ENCODE results near the gene NUP155.
A peak's percentile ranks its signal among the peaks of the same experiment; 100 is the strongest.
"Not testable (repeated sequence)": the region's sequence is repeated elsewhere in the genome, so short reads cannot be mapped to it uniquely, and the experiment has no call there.

Gene NUP155

GRCh38 chr5:37370864-37371726 lies at the start of gene NUP155:
TSS of gene NUP155 (minus strand) at chr5:37371106. CDS start at chr5:37370977, 129 bp downstream.
- DNase-seq = peak; percentile 95

DNA sequence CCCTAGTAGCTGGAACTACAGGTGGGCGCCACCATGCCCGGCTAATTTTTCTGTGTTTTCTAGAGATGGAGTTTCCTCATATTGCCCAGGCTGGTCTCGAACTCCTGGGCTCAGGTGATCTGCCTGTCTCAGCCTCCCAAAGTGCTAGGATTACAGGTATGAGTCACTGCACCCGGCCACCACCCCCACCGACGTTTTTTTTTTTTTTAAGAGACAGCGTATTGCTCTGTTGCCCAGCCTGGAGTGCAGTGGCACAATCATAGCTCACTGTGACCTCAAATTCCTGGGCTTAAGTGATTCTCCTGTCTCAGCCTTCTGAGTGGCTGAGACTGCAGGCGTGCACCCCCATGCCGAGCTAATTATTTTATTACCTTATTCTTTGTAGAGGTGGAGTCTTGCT lies 46.4 kb upstream of the NUP155 start:
- DNase-seq = no peak

- DNase-seq = not testable (repeated sequence)
Observed at GRCh38 chr5:37415456-37415855, 44.5 kb upstream of the NUP155 start.

DNA sequence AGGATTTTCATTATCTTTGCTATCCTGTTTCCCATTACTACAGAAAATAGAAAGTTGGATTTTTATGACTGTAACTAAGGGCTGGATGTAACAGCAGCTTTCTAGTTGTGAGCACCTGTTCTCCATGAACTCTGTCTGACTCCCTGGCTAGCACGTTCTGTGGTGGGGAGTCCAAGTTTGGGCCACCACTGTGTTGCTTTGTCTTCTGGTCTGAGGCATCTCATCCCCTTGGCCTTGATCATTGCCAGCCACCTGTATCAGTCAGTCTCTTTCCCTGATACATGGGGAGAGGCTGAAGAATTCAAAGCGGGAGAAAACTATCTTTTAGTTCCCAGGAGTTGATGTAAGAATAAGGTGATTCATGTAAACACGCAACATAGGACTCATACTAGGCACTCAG lies 41.6 kb upstream of the NUP155 start:
- DNase-seq = no peak

GRCh38 chr5:37400501-37400900 lies 29.6 kb upstream of the NUP155 start:
- no peak for DNase-seq

DNA sequence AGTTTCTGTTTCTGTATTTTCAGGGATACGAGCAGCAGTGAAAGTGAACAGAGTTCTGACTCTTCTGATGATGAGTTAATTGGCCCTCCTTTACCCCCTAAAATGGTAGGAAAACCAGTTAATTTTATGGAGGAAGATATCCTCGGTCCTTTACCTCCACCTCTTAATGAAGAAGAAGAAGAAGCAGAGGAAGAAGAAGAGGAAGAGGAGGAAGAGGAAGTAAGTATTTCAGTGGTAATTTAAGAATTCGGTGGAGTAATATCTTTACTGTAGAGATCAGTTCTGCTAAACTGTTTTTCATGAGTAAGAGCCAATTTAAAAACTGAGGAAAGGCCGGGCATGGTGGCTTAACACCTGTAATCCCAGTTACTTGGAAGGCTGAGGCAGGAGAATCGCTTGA lies 25.4 kb upstream of the NUP155 start:
- DNase-seq = no peak

DNA sequence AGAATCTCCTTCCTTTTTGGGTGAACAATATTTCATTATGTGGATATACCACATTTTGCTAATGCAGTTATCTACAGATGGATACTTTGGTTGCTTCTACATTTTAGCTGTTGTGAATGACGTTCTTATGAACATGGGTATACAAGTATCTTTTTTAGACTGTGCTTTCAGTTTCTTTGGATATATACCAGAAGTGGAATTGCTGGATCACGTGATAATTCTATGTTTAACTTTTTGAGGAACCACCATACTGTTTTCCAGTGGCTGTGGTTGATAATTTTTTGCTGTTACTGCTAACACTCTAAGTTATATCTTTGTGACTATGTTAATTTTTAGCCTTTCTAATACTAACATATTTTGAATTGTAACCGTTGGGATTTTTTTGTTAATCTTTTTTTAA lies 20.7 kb upstream of the NUP155 start:
- no peak for DNase-seq

GRCh38 chr5:37379100-37379628 lies 8.3 kb upstream of the NUP155 start, which contains the start of gene WDR70:
TSS of gene WDR70 (plus strand) at chr5:37379318. CDS start at chr5:37379368, 50 bp downstream.
- DNase-seq = peak; percentile 93

GRCh38 chr5:37378066-37378465 lies 7.2 kb upstream of the NUP155 start:
- not testable (repeated sequence) for DNase-seq

GRCh38 chr5:37375091-37375490 lies 4.2 kb upstream of the NUP155 start:
- peak; percentile 27 for DNase-seq

DNA sequence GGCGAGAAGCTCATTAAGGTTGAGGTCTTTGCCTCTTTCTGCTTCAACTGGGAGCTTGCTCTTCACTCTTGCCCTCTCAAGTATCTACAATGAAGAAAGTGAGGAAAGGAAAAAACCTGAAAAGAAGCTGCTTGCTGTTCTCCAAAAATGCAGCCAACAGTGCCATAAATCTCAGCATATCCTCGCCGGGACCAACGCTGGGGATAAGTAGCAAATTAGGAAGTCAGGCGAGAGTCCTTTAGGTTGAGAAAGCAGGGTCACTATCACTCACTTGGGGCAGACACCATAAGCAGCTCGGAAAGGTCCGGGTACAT lies 399 bp downstream of the NUP155 start:
- no peak for DNase-seq

- no peak for DNase-seq
Observed at GRCh38 chr5:37355161-37355560, 15.7 kb downstream of the NUP155 start.

- not testable (repeated sequence) for DNase-seq
Observed at GRCh38 chr5:37342741-37343140, 28.2 kb downstream of the NUP155 start.

GRCh38 chr5:37334754-37335153 lies 36.2 kb downstream of the NUP155 start:
- DNase-seq = not testable (repeated sequence)

- DNase-seq = no peak
Observed at GRCh38 chr5:37326536-37326935, 44.4 kb downstream of the NUP155 start.

DNA sequence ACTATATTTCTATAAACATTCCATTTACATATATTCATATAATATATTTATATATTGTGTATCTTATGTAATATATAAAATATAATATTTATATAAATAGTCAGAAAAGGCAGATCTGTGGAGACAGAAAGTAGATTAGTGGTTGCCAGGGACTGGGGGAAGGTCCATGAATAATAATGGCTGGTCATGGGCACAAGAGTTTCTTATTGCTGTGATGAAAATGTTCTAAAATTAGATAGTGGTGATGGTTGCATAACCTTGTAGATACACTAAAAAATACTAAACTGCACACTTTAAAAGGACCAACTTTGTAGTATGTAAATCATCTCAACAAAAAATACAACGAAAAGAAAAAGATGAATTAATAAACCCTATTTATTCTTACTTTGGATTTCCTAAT lies 47.3 kb downstream of the NUP155 start:
- no peak for DNase-seq

DNA sequence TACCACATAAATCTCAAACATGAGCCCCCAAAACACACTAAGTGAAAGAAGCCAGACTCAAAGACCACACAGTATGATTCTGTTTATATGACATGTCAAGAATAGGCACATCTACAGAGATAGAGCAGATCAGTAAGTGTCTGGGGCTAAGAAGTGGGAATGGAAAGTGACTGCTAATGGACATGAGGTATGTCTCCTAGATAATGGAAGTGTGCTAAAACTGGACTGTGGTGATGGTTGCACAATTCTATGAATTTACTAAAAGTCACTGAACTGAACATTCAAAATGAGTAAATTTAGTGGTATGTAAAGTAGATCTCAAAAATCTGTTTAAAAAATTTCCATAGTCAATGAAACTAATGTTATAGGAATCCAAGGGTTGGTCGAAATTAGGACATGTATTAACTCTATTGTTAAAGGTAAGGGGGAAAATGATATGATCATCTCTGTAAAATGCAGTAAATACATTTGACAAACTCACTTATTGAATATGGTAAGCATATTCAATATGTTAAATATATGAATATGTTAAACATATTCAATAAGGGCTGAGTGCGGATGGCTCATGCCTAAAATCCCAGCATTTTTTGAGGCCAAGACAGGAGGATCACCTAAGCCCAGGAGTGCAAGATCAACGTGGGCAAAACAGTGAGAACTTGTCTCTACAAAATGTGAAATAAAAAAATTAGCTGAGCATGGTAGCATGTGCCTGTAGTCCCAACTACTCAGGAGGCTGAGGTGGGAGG lies 51.7 kb downstream of the NUP155 start:
- no peak for DNase-seq

DNA sequence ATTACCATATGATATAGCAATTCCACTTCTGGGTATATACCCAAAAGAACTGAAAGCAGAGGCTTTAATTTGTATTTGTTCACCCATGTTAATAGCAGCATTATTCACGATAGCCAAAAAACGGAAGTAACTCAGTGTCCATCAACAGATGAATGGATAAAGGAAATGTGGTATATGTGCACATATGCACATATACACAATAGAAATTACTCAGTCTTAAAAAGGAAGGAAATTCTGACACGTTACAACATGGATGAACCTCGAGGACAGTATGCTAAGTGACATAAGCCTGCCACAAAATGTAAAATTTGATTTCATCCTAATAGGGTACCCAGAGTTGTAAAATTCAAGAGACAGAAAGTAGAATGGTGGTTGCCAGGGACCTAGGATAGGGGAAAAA lies 54.9 kb downstream of the NUP155 start:
- no peak for DNase-seq

DNA sequence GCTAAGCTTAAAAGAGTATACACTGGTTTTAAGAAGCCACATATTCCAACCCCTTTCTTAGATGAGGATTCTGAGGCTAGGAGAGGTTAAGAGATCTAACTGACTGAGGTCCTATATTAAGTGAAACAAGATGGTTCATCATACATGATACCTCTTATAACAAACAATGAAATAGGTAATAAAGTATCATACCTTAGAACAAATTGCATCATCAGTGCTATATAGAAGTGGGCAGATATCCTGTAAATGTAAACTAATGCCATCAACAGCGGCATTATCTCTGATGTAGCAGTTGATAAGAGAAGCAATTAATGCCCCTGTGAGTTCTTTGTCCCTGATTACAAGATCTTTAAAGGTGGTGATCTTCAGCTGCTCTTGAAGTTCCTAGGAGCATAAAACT lies 60.5 kb downstream of the NUP155 start:
- DNase-seq = no peak

DNA sequence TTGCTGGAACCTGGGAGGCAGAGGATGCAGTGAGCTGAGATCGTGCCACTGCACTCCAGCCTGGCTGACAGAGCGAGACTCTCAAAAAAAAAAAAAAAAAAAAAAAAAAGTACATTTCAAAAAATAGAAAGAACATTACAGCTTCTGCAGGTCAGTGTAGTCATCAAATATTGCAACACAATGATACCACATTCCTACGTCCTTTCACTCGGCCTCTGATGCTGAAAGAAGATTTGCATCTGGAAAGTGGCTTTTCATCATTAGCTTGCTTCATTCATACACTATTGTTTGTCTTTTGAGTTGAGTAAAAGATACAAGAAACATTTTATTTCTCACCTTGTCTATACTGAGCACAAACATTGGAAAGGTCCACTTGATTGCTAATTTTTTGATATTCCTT lies 62.1 kb downstream of the NUP155 start:
- no peak for DNase-seq

DNA sequence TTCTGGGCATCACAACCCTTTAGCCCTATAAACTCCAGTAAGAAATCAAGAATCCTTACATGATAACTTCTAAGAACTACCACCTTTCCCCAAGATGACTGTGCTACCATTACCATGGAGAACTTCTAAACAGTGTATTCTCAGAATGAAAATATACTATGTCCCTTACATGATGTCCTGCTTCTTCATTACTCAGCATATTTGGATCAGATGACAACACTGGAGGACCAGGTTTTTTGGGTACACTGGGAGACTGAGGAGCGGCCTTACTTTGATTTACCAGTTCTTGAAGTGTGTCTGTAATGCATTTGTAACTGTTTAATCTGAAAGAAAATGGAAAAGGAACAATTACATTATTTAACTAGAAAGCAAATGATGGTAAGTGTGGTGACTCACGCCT lies 66.0 kb downstream of the NUP155 start:
- no peak for DNase-seq

GRCh38 chr5:37296313-37296712 lies 74.6 kb downstream of the NUP155 start:
- DNase-seq = not testable (repeated sequence)

DNA sequence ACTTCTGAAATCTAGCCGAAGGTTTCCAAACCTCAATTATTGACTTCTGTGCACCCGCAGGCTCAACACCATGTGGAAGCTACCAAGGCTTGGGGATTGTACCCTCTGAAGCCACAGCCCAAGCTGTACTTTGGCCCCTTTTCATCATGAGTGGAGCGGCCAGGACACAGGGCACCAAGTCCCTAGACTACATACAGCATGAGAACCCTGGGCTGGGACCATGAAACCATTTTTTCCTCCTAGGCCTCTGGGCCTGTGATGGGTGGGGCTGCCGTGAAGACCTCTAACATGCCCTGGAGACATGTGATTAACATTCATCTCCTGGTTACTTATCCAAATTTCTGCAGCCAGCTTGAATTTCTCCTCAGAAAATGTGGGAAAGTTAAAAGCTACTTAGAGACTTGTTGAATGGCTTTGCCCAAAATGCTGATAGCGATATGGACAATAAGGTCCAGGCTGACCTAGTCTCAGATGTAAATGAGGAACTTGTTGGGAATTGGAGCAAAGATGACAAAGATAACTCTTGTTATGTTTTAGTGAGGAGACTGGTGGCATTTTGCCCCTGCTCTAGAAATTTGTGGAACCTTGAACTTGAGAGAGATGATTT lies 87.6 kb downstream of the NUP155 start:
- DNase-seq = no peak

GRCh38 chr5:37275511-37275910 lies 95.4 kb downstream of the NUP155 start:
- no peak for DNase-seq
